Liver (tissue), 3 donors: Measurements from ENCODE around the gene CDH4.

Experiments used
- EGR1 ChIP-seq, 2 donors: IDR thresholded peaks; 2 replicates each; pipeline ENCODE4 v1.6.1; 2016 to 2018; ENCODE audit warnings: antibody characterized with exemption in 2 of 2, low read depth in 2 of 2
- FOXA1 ChIP-seq: IDR thresholded peaks from 2 replicates; pipeline ENCODE4 v1.6.1; 2016; ENCODE audit warnings: antibody characterized with exemption
- GABPA ChIP-seq, 2 donors: IDR thresholded peaks in 1 of 2; conservative IDR thresholded peaks in 1 of 2; 2 replicates each; pipeline ENCODE4 v1.6.1; 2016; ENCODE audit warnings: antibody characterized with exemption in 2 of 2, mild to moderate bottlenecking in 1 of 2, moderate library complexity in 1 of 2
- NR2F2 ChIP-seq: IDR thresholded peaks from 2 replicates; pipeline ENCODE4 v1.6.1; 2016; ENCODE audit warnings: antibody characterized with exemption
- TAF1 ChIP-seq: conservative IDR thresholded peaks from 2 replicates; pipeline ENCODE4 v1.6.1; 2016; ENCODE audit warnings: antibody characterized with exemption, mild to moderate bottlenecking
- TF ChIP-seq, protein P1 (sequence below): fragments of 150-350 bp; IDR thresholded peaks from 2 replicates; pipeline ENCODE4 v1.5.1; 2017; ENCODE audit warnings: improper control_type of control experiment, low read depth, low read length; ENCODE audit not compliant: missing input control
- TF ChIP-seq, protein P2 (sequence below): IDR thresholded peaks from 2 replicates; pipeline ENCODE4 v1.6.1; 2016; ENCODE audit warnings: antibody characterized with exemption
- TF ChIP-seq, protein P3 (sequence below): IDR thresholded peaks from 2 replicates; pipeline ENCODE4 v1.6.1; 2016; ENCODE audit warnings: antibody characterized with exemption, mild to moderate bottlenecking
- donor health status: healthy.
- donor health status: healthy.

DNA sequence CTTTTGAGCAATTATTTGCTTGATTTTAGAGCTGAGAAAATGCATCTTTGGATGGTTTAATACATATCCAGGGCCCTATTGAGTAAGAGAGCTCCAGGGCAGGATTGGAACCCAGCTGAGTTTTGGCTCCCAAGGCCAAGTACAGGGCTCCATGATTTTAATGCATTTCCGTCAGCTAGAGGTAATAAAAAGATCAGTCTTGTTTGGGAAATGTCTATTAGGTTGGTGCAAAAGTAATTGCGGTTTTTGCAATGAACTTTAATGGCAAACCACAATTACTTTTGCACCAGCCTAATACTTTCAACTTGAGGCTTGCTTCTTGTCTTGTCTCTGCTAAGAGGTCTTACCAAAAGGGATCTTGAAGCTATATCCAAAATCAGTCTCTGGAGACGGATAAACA lies 29.4 kb upstream of the CDH4 start:
- TF ChIP-seq EGR1 (IDR thresholded peaks at IDR 0.05; ENCODE audit: low read depth in 2 of 2), result no peak
- TF ChIP-seq, protein P1, sequence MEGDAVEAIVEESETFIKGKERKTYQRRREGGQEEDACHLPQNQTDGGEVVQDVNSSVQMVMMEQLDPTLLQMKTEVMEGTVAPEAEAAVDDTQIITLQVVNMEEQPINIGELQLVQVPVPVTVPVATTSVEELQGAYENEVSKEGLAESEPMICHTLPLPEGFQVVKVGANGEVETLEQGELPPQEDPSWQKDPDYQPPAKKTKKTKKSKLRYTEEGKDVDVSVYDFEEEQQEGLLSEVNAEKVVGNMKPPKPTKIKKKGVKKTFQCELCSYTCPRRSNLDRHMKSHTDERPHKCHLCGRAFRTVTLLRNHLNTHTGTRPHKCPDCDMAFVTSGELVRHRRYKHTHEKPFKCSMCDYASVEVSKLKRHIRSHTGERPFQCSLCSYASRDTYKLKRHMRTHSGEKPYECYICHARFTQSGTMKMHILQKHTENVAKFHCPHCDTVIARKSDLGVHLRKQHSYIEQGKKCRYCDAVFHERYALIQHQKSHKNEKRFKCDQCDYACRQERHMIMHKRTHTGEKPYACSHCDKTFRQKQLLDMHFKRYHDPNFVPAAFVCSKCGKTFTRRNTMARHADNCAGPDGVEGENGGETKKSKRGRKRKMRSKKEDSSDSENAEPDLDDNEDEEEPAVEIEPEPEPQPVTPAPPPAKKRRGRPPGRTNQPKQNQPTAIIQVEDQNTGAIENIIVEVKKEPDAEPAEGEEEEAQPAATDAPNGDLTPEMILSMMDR, result no peak
- TF ChIP-seq, protein P2, sequence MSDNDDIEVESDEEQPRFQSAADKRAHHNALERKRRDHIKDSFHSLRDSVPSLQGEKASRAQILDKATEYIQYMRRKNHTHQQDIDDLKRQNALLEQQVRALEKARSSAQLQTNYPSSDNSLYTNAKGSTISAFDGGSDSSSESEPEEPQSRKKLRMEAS, result no peak
- TF ChIP-seq TAF1, result no peak
- no peak for TF ChIP-seq NR2F2
- TF ChIP-seq FOXA1, result no peak
- TF ChIP-seq, protein P3, sequence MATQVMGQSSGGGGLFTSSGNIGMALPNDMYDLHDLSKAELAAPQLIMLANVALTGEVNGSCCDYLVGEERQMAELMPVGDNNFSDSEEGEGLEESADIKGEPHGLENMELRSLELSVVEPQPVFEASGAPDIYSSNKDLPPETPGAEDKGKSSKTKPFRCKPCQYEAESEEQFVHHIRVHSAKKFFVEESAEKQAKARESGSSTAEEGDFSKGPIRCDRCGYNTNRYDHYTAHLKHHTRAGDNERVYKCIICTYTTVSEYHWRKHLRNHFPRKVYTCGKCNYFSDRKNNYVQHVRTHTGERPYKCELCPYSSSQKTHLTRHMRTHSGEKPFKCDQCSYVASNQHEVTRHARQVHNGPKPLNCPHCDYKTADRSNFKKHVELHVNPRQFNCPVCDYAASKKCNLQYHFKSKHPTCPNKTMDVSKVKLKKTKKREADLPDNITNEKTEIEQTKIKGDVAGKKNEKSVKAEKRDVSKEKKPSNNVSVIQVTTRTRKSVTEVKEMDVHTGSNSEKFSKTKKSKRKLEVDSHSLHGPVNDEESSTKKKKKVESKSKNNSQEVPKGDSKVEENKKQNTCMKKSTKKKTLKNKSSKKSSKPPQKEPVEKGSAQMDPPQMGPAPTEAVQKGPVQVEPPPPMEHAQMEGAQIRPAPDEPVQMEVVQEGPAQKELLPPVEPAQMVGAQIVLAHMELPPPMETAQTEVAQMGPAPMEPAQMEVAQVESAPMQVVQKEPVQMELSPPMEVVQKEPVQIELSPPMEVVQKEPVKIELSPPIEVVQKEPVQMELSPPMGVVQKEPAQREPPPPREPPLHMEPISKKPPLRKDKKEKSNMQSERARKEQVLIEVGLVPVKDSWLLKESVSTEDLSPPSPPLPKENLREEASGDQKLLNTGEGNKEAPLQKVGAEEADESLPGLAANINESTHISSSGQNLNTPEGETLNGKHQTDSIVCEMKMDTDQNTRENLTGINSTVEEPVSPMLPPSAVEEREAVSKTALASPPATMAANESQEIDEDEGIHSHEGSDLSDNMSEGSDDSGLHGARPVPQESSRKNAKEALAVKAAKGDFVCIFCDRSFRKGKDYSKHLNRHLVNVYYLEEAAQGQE, result no peak
- no peak for TF ChIP-seq GABPA (IDR thresholded peaks at IDR 0.05 in 1 of 2, conservative IDR thresholded peaks at IDR 0.05 in 1 of 2)
